GM12878 (cell line): Measurements from ENCODE around the gene TSC2. TPM values are rescaled to one million over a fixed set of nuclear protein-coding genes. Genes with fewer than 3 reads are reported as not detected.

Experiments
- ATAC-seq: fragments of 200-7000 bp; cut with Tn5 transposase; 3 replicates; pipeline ENCODE4 v1.9.1; 2020; ENCODE audit warnings: mild to moderate bottlenecking, moderate library complexity
- BruUV-seq: library from RNA; stranded (reverse); fragments of 400-500 nt; replicated peaks from 2 replicates; lab custom pipeline; 2021; lab: Mats Ljungman, UMichigan
- CTCF ChIA-PET: fragments of 300-600 bp; sonication (Branson Sonifier 250); formaldehyde crosslinking; extraction: SDS; loops from one replicate; lab custom pipeline; 2021; ENCODE audit warnings: inconsistent platforms; lab: Yijun Ruan, JAX
- POLR2A ChIA-PET: fragments of 350-600 bp; formaldehyde crosslinking; extraction: SDS; loops from one replicate; lab custom pipeline; 2021; ENCODE audit warnings: inconsistent platforms; lab: Charles Lee
- RAD21 ChIA-PET: fragments of 300-600 bp; sonication (Branson Sonifier 250); formaldehyde crosslinking; loops from one replicate; lab custom pipeline; 2023; ENCODE audit warnings: antibody characterized with exemption; ENCODE audit not compliant: unreplicated experiment; lab: Charles Lee
- SMC1A ChIA-PET: fragments of 300-600 bp; sonication (Branson Sonifier 250); formaldehyde crosslinking; loops from one replicate; lab custom pipeline; 2023; ENCODE audit not compliant: unreplicated experiment, uncharacterized antibody; lab: Charles Lee
- DNase-seq: peaks from one replicate; pipeline ENCODE4 v3.0.0-alpha.2; 2011; ENCODE audit warnings: low read depth, low spot score
- FAIRE-seq: peaks from 3 replicates; lab custom pipeline; 2011; peaks lifted over from hg19 to GRCh38; lab: Jason Lieb, UNC
- H2AFZ ChIP-seq: 2 replicates; pipeline ENCODE4 v1.6.0; 2011; ENCODE audit warnings: low read depth, low read length, control low read depth; ENCODE audit not compliant: control insufficient read depth
- H3K27ac ChIP-seq: 2 replicates; pipeline ENCODE4 v1.5.1; 2011; ENCODE audit warnings: control low read depth; ENCODE audit not compliant: control insufficient read depth, insufficient read depth
- H3K27me3 ChIP-seq, 2 experiments: replicated peaks in 1 of 2; 2 replicates each; pipeline versions ENCODE4 v1.6.0 to v1.6.1; 2011; ENCODE audit warnings: low read length in 1 of 2; ENCODE audit not compliant: control insufficient read depth in 2 of 2, insufficient read depth in 2 of 2
- H3K36me3 ChIP-seq, 2 experiments: 2 replicates each; pipeline ENCODE4 v1.5.1; 2011; ENCODE audit warnings: low read length in 1 of 2; ENCODE audit not compliant: control insufficient read depth in 2 of 2, insufficient read depth in 2 of 2
- H3K4me1 ChIP-seq: 2 replicates; pipeline ENCODE4 v1.6.1; 2011; ENCODE audit warnings: mild to moderate bottlenecking, low read length, moderate library complexity, mixed read lengths; ENCODE audit not compliant: control insufficient read depth, insufficient read depth
- H3K4me2 ChIP-seq: 2 replicates; pipeline ENCODE4 v1.6.0; 2011; ENCODE audit warnings: control low read depth; ENCODE audit not compliant: control insufficient read depth, insufficient read depth
- H3K4me3 ChIP-seq: fragments of 200-600 bp; sonication (generic); 2 replicates; pipeline ENCODE4 v1.5.1; 2016
- H3K79me2 ChIP-seq: 2 replicates; pipeline ENCODE4 v1.6.0; 2011; ENCODE audit warnings: low read length; ENCODE audit not compliant: control insufficient read depth, insufficient read depth
- H3K9ac ChIP-seq: 2 replicates; pipeline ENCODE4 v1.8.0; 2011; ENCODE audit warnings: low read length, control low read depth, mixed read lengths; ENCODE audit not compliant: control insufficient read depth, insufficient read depth
- H3K9me3 ChIP-seq: replicated peaks from 3 replicates; pipeline ENCODE4 v1.5.1; 2011; ENCODE audit warnings: mild to moderate bottlenecking, low read length; ENCODE audit not compliant: control insufficient read depth, insufficient read depth
- H4K20me1 ChIP-seq: 2 replicates; pipeline ENCODE4 v1.6.0; 2011; ENCODE audit not compliant: control insufficient read depth, insufficient read depth
- EGR1 ChIP-seq, 2 experiments: IDR thresholded peaks; 1 replicate in 1 of 2; 2 replicates in 1 of 2; pipeline ENCODE4 v1.6.1; 2011 to 2012; ENCODE audit warnings: low read depth in 2 of 2, low read length in 2 of 2, borderline replicate concordance in 1 of 2, mild to moderate bottlenecking in 1 of 2, moderate library complexity in 1 of 2
- HDAC6 ChIP-seq: fragments of 200-600 bp; sonication (generic); IDR thresholded peaks from one replicate; pipeline ENCODE4 v1.8.0; 2017; ENCODE audit warnings: antibody characterized with exemption; ENCODE audit not compliant: unreplicated experiment
- JUNB ChIP-seq: IDR thresholded peaks from 2 replicates; pipeline ENCODE4 v1.6.1; 2016; ENCODE audit warnings: antibody characterized with exemption, mild to moderate bottlenecking
- KLF5 ChIP-seq: fragments of 450-650 bp; IDR thresholded peaks from 2 replicates; pipeline ENCODE4 v1.6.1; 2014; ENCODE audit warnings: mild to moderate bottlenecking; ENCODE audit not compliant: partially characterized antibody
- MTA3 ChIP-seq: IDR thresholded peaks from 2 replicates; pipeline ENCODE4 v1.6.1; 2012; ENCODE audit warnings: low read length, inconsistent platforms, borderline replicate concordance
- MYB ChIP-seq: fragments of 150-350 bp; IDR thresholded peaks from 2 replicates; pipeline ENCODE4 v1.6.1; 2014; ENCODE audit warnings: mild to moderate bottlenecking, low read depth, low read length, borderline replicate concordance
- POLR2AphosphoS2 ChIP-seq: IDR thresholded peaks from 2 replicates; pipeline ENCODE4 v1.6.1; 2011; ENCODE audit warnings: low read depth, mild to moderate bottlenecking, low read length, improper control_type of control experiment, moderate library complexity
- POU2F2 ChIP-seq: IDR thresholded peaks from 3 replicates; pipeline ENCODE4 v1.6.1; 2011; ENCODE audit warnings: low read depth, mild to moderate bottlenecking, low read length, borderline replicate concordance
- RAD51 ChIP-seq: fragments of 450-650 bp; IDR thresholded peaks from 2 replicates; pipeline ENCODE4 v1.6.1; 2016; ENCODE audit warnings: moderate library complexity, mild to moderate bottlenecking, inconsistent platforms
- RUNX3 ChIP-seq: IDR thresholded peaks from 2 replicates; pipeline ENCODE4 v1.6.1; 2012; ENCODE audit warnings: low read length, inconsistent platforms
- SPI1 ChIP-seq: IDR thresholded peaks from 2 replicates; pipeline ENCODE4 v1.6.1; 2011; ENCODE audit warnings: low read depth, mild to moderate bottlenecking, low read length, moderate library complexity, borderline replicate concordance; ENCODE audit not compliant: insufficient read depth
- STAT1 ChIP-seq: fragments of 450-650 bp; conservative IDR thresholded peaks from 2 replicates; pipeline ENCODE4 v1.6.1; 2014; ENCODE audit warnings: antibody characterized with exemption, mild to moderate bottlenecking
- WGBS: methylation state at CpG from one replicate; pipeline ENCODE4 v1.1.6; 2016; ENCODE audit warnings: low lambda C conversion rate; ENCODE audit not compliant: insufficient replicate concordance, insufficient coverage; ENCODE audit errors: missing lambda C conversion rate; 5-methylcytosine and 5-hydroxymethylcytosine counted together
- in situ Hi-C: fragments of 300-500 bp; cut with MboI; formaldehyde crosslinking; loops from 9 replicates; pipeline ENCODE4 v1.14.3; 2018; ENCODE audit warnings: mixed read lengths
- intact Hi-C: fragments of 100-400 bp; cut with micrococcal nuclease; formaldehyde crosslinking; loops from one replicate; pipeline ENCODE4 v1.14.2; 2022; ENCODE audit not compliant: unreplicated experiment
- polyA plus RNA-seq, 11 experiments: library from polyadenylated mRNA; depleted of rRNA in 4 of 11; unstranded in 6 of 11; stranded (reverse) in 5 of 11; fragments of >200 nt; fragmentation: Nextera tagmentation in 4 of 11; fragmentation: Illumina TruSeq in 1 of 11; extraction: Ambion mirVana in 4 of 11; extraction: Trizol in 1 of 11; gene quantifications; 1 replicate in 1 of 11; 2 replicates in 10 of 11; pipeline versions ENCODE4 v1.2.1 to v1.2.3, GENCODE V29; 2011 to 2016; ENCODE audit warnings: inconsistent platforms in 2 of 11, missing spikeins in 2 of 11, low read depth in 1 of 11
- total RNA-seq, 4 experiments: library from RNA; depleted of rRNA in 3 of 4; stranded (reverse); fragments of >200 nt in 3 of 4; fragmentation: Illumina TruSeq in 1 of 4; extraction: Trizol in 1 of 4; gene quantifications; 2 replicates each; pipeline versions ENCODE4 v1.2.1 to v1.2.3, GENCODE V29; 2013 to 2021
- TF ChIP-seq, protein P1 (sequence below): IDR thresholded peaks from 2 replicates; pipeline ENCODE4 v1.6.1; 2011; ENCODE audit warnings: low read depth, low read length, improper control_type of control experiment, borderline replicate concordance
- TF ChIP-seq, protein P2 (sequence below): fragments of 450-650 bp; IDR thresholded peaks from 2 replicates; pipeline ENCODE4 v1.6.1; 2017; ENCODE audit warnings: borderline replicate concordance
- TF ChIP-seq, protein P3 (sequence below): fragments of 450-650 bp; IDR thresholded peaks from 2 replicates; pipeline ENCODE4 v1.6.1; 2018; ENCODE audit warnings: borderline replicate concordance, mild to moderate bottlenecking; ENCODE audit not compliant: partially characterized antibody

TSC2 gene
- total and polyA plus RNA-seq, 10 of the 15 experiments (the other 5 are each of a cell fraction or from before 2014, with no cell fraction given) = 1.6 to 77.0 (median 21.6) TPM

DNA sequence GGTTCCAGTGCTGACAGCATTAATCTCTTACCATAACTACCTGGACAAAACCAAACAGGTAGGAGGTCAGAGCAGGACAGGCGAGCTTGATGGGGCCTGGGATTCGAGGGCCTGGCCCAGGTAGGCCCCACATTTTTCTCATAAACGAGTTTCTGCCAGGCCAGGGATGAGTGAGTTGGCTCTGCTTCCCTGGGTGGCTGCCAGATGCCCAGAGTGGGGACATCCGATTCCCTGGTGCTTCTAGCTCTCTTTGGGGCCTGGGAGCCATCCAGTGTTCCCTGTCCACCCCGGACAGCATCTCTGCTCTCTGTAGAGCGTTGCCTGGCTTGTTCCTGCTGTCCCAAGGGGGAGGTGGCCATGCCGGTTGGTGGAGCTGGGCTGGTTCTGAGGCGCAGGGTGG, 25.1 kb downstream of the TSC2 start:
- 77% methylated on average over 7 of the region's 8 CpGs for WGBS
- ChIA-PET CTCF (no interaction called here), SMC1A (no interaction called here), POLR2A (no interaction called here), RAD21 (no interaction called here)
- Histone ChIP-seq H4K20me1 (no peaks in the 10 kb centered on the region), H3K9me3 (no peaks in the 10 kb centered on the region), H2AFZ (no peak overlapping the region), H3K27ac (no peak overlapping the region), H3K36me3 (peaks cover 0 to 9% of the 10 kb centered on the region in 2 experiments; a peak in 3 of 4 replicates), H3K27me3 (no peaks in the 10 kb centered on the region), H3K4me1 (no peaks in the 10 kb centered on the region), H3K9ac (no peak overlapping the region), H3K4me2 (no peak overlapping the region), H3K79me2 (no peaks in the 10 kb centered on the region), H3K4me3 (no peak overlapping the region)
- in situ Hi-C loops = no loop called here
- intact Hi-C loops = no loop called here
- no TSS peak for BruUV-seq
- no peak for DNase-seq
- no peak for ATAC-seq
- FAIRE-seq = no peak
- no peak for TF ChIP-seq RAD51
- no peak for TF ChIP-seq STAT1
- TF ChIP-seq JUNB = no peak
- TF ChIP-seq MYB = no peak
- TF ChIP-seq POLR2AphosphoS2 = no peak
- no peak for TF ChIP-seq RUNX3
- TF ChIP-seq HDAC6 = no peak
- TF ChIP-seq SPI1 = no peak

DNA sequence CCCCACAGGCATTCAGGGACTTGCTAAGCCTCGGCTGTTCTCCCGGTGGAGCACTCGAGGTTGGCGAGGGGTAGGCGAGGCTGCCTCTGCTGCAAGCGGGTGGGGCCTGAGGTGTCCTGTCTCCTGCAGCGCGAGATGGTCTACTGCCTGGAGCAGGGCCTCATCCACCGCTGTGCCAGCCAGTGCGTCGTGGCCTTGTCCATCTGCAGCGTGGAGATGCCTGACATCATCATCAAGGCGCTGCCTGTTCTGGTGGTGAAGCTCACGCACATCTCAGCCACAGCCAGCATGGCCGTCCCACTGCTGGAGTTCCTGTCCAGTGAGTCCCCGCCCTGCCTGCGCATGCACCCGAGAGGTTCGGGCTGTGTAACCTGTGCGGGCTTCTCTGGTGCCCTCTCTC, 26.3 kb downstream of the TSC2 start:
- ChIA-PET SMC1A (no interaction called here), RAD21 (no interaction called here), POLR2A (no interaction called here), CTCF (no interaction called here)
- H3K4me2 ChIP-seq = no peak overlapping the region
- H3K79me2 ChIP-seq = no peaks in the 10 kb centered on the region
- ATAC-seq (no peak), FAIRE-seq (no peak), DNase-seq (no peak)
- no TSS peak for BruUV-seq
- H4K20me1 ChIP-seq = no peaks in the 10 kb centered on the region
- peaks cover 0 to 7% of the 10 kb centered on the region in 2 experiments; a peak in 3 of 4 replicates for H3K36me3 ChIP-seq
- H3K4me1 ChIP-seq = no peaks in the 10 kb centered on the region
- no peaks in the 10 kb centered on the region for H3K27me3 ChIP-seq
- H3K4me3 ChIP-seq = no peak overlapping the region
- intact Hi-C loops = no loop called here
- in situ Hi-C loops = no loop called here
- no peaks in the 10 kb centered on the region for H3K9me3 ChIP-seq
- no peak overlapping the region for H3K9ac ChIP-seq
- no peak overlapping the region for H2AFZ ChIP-seq
- 89% methylated on average over 14 of the region's 20 CpGs for WGBS
- H3K27ac ChIP-seq = no peak overlapping the region
- TF ChIP-seq POU2F2 = no peak
- TF ChIP-seq, protein P1, sequence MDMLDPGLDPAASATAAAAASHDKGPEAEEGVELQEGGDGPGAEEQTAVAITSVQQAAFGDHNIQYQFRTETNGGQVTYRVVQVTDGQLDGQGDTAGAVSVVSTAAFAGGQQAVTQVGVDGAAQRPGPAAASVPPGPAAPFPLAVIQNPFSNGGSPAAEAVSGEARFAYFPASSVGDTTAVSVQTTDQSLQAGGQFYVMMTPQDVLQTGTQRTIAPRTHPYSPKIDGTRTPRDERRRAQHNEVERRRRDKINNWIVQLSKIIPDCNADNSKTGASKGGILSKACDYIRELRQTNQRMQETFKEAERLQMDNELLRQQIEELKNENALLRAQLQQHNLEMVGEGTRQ = no peak
- TF ChIP-seq, protein P2, sequence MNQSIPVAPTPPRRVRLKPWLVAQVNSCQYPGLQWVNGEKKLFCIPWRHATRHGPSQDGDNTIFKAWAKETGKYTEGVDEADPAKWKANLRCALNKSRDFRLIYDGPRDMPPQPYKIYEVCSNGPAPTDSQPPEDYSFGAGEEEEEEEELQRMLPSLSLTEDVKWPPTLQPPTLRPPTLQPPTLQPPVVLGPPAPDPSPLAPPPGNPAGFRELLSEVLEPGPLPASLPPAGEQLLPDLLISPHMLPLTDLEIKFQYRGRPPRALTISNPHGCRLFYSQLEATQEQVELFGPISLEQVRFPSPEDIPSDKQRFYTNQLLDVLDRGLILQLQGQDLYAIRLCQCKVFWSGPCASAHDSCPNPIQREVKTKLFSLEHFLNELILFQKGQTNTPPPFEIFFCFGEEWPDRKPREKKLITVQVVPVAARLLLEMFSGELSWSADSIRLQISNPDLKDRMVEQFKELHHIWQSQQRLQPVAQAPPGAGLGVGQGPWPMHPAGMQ = no peak
- no peak for TF ChIP-seq MTA3
- TF ChIP-seq, protein P3, sequence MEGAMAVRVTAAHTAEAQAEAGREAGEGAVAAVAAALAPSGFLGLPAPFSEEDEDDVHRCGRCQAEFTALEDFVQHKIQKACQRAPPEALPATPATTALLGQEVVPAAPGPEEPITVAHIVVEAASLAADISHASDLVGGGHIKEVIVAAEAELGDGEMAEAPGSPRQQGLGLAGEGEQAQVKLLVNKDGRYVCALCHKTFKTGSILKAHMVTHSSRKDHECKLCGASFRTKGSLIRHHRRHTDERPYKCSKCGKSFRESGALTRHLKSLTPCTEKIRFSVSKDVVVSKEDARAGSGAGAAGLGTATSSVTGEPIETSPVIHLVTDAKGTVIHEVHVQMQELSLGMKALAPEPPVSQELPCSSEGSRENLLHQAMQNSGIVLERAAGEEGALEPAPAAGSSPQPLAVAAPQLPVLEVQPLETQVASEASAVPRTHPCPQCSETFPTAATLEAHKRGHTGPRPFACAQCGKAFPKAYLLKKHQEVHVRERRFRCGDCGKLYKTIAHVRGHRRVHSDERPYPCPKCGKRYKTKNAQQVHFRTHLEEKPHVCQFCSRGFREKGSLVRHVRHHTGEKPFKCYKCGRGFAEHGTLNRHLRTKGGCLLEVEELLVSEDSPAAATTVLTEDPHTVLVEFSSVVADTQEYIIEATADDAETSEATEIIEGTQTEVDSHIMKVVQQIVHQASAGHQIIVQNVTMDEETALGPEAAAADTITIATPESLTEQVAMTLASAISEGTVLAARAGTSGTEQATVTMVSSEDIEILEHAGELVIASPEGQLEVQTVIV = no peak
- TF ChIP-seq KLF5 = no peak
- TF ChIP-seq EGR1 (IDR thresholded peaks at IDR 0.05; ENCODE audit: borderline replicate concordance in 1 of 2, low read depth in 2 of 2, low read length in 2 of 2) = no peak
